Stimulated activated CD4-positive, alpha-beta T cell treated with anti-CD3 and anti-CD28 coated beads, Interleukin-4, amount 100 ng/mL, for 1 hour (primary cell): ENCODE data around the gene TBC1D3D.
"Not testable (repeated sequence)": the region's sequence is repeated elsewhere in the genome, so short reads cannot be mapped to it uniquely, and the experiment has no call there.

Experiments
- DNase-seq: peaks from one replicate; pipeline ENCODE4 v3.0.0-alpha.2; 2020

Gene TBC1D3D

GRCh38 chr17:38003676-38004075, at the start of gene TBC1D3D:
TSS of gene TBC1D3D (plus strand) at chr17:38003976. CDS start at chr17:38005561, 1,585 bp downstream.
- DNase-seq, result not testable (repeated sequence)

- not testable (repeated sequence) for DNase-seq
Observed at GRCh38 chr17:37988960-37989359, 14.8 kb upstream of the TBC1D3D start, which contains the start of gene TBC1D3L. TSS of gene TBC1D3L (minus strand) at chr17:37989060. CDS start at chr17:37987520, 1,540 bp downstream.
